Psoas muscle (tissue), 8 donors: ENCODE measurements around the gene NKX1-2. TPM values are rescaled to one million over a fixed set of nuclear protein-coding genes. Genes with fewer than 3 reads are reported as not detected.

Experiments
- ATAC-seq, 4 donors: fragments of 200-7000 bp; cut with Tn5 transposase; one replicate each; pipeline ENCODE4 v1.9.1; 2020; ENCODE audit warnings: moderate library complexity in 3 of 4, mild to moderate bottlenecking in 2 of 4
- DNase-seq, 2 donors: peaks; one replicate each; pipeline ENCODE4 v3.0.0-alpha.2; 2020
- H3K27ac ChIP-seq: fragments of 200-600 bp; one replicate; pipeline ENCODE4 v1.8.0; 2022
- H3K27me3 ChIP-seq, 3 donors: fragments of 200-600 bp in 1 of 3; one replicate each; pipeline versions ENCODE4 v1.6.1 to v1.8.0; 2013 to 2022; ENCODE audit warnings: low read length in 2 of 3, mild to moderate bottlenecking in 2 of 3, moderate library complexity in 1 of 3; ENCODE audit not compliant: insufficient read depth in 3 of 3
- H3K36me3 ChIP-seq, 2 donors: fragments of 200-600 bp in 1 of 2; one replicate each; pipeline versions ENCODE4 v1.6.1 to v1.8.0; 2013 to 2022; ENCODE audit warnings: low read depth in 1 of 2, mild to moderate bottlenecking in 1 of 2, moderate library complexity in 1 of 2; ENCODE audit not compliant: insufficient read depth in 1 of 2
- H3K4me1 ChIP-seq: fragments of 200-600 bp; one replicate; pipeline ENCODE4 v1.8.0; 2022
- H3K4me3 ChIP-seq: fragments of 200-600 bp; one replicate; pipeline ENCODE4 v1.8.0; 2022; ENCODE audit warnings: mild to moderate bottlenecking
- H3K9me3 ChIP-seq: fragments of 200-600 bp; one replicate; pipeline ENCODE4 v1.8.0; 2022
- WGBS, 3 donors: extraction: QIAGEN DNeasy Blood & Tissue Kit; methylation state at CpG; one replicate each; pipeline versions ENCODE4 v1.1.6 to v1.1.7; 2013; 5-methylcytosine and 5-hydroxymethylcytosine counted together
- intact Hi-C, 2 donors: fragments of 100-400 bp; cut with DNase I; formaldehyde crosslinking; loops; one replicate each; pipeline versions ENCODE4 v1.11.0 to v1.14.2; 2022
- polyA plus RNA-seq, 3 donors: library from polyadenylated mRNA; stranded (reverse); fragments of 200-250 nt; gene quantifications; one replicate each; pipeline ENCODE4 v1.2.3, GENCODE V29; 2013
- total RNA-seq, 4 donors: library from RNA; stranded (reverse); fragmentation: NEBNext Ultra II Directional in 2 of 4; extraction: Animal tissue kit (Norgen Biotek cat#: 25700) in 2 of 4; gene quantifications; one replicate each; pipeline versions ENCODE4 v1.2.1 to v1.2.4, GENCODE V29; 2021 to 2023
- TF ChIP-seq, protein P1 (sequence below): fragments of 200-600 bp; IDR thresholded peaks from one replicate; pipeline ENCODE4 v1.8.0; 2022; ENCODE audit warnings: antibody characterized with exemption
- donor health status: healthy with polysubstance abuse.
- donor health status: DM: no; HTN: no; CAD: no; lungs with moderate emphysema.
- donor health status: Bipolar disorder and iron deficiency.
- donor health status: healthy.
- donor health status: DM: yes; HTN: yes; CAD: no.
- donor health status: DM: no; HTN: no; CAD: no.
- donor health status: DM: no; HTN: no; CAD: no.
- donor health status: DM: yes; HTN: yes; CAD: no.

The NKX1-2 gene
- total and polyA plus RNA-seq, 7 donors, result not detected

DNA sequence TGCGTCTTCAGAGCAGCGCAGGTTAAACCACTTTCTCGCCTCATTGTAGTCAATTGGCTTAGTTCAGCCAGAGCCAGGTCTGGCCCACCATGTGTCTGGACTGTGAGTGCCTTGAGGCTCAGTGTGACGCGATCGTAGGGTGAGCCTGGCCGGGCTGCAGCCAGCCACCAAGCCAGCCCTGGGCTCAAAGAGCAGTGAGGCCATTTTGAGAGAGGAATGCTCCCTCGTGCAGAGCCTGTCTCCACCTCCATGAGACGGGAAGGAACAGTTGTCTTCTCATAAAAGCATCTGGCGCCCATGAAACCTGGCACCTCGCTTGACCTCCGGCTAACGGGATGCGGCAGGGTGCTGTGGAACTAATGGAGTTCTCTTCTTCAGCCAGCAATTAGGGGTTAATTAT lies 46.3 kb upstream of the NKX1-2 start:
- intact Hi-C loops, result no loop called here

DNA sequence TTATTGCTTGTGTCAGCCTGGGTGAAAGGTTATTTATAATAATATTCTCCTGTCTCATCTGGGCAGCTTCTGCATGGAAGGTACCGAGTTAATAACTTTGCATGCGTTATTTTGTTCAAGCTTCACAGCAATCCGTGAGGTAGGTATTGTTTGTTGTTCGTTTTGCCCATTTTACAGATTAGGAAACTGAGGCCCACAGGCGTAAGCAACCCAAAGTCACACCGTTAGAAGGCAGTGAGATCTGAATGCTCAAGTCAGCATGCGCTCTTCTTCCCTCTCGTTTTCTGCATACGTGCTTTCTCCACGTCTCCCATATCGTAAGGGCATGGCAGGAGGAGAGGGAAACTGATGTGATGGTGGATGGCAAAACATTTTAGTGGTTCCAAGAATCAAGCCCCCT lies 45.9 kb upstream of the NKX1-2 start:
- Histone ChIP-seq H3K4me3 (no peak overlapping the region), H3K4me1 (no peaks in the 10 kb centered on the region), H3K27ac (no peak overlapping the region), H3K27me3 (no peaks in the 10 kb centered on the region), H3K9me3 (no peaks in the 10 kb centered on the region), H3K36me3 (no peaks in the 10 kb centered on the region)
- intact Hi-C loops, result no loop called here
- TF ChIP-seq, protein P1, sequence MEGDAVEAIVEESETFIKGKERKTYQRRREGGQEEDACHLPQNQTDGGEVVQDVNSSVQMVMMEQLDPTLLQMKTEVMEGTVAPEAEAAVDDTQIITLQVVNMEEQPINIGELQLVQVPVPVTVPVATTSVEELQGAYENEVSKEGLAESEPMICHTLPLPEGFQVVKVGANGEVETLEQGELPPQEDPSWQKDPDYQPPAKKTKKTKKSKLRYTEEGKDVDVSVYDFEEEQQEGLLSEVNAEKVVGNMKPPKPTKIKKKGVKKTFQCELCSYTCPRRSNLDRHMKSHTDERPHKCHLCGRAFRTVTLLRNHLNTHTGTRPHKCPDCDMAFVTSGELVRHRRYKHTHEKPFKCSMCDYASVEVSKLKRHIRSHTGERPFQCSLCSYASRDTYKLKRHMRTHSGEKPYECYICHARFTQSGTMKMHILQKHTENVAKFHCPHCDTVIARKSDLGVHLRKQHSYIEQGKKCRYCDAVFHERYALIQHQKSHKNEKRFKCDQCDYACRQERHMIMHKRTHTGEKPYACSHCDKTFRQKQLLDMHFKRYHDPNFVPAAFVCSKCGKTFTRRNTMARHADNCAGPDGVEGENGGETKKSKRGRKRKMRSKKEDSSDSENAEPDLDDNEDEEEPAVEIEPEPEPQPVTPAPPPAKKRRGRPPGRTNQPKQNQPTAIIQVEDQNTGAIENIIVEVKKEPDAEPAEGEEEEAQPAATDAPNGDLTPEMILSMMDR, result no peak
- ATAC-seq, result no peak
- WGBS, 3 donors, result 93 to 97% (median 97%) methylated on average over 11 of the region's 11 CpGs
- no peak for DNase-seq

More for the DNA sequence above, 46.3 kb upstream of the NKX1-2 start:
- Histone ChIP-seq H3K27me3 (no peaks in the 10 kb centered on the region), H3K36me3 (no peaks in the 10 kb centered on the region), H3K4me1 (no peaks in the 10 kb centered on the region), H3K27ac (no peak overlapping the region), H3K4me3 (no peak overlapping the region), H3K9me3 (no peaks in the 10 kb centered on the region)
- TF ChIP-seq, protein P1, result no peak
- DNase-seq (peak in 1 of 2 donors; percentile 35), ATAC-seq (peak in 3 of 4 donors; percentile 20 to 79 (median 69))
- WGBS, 3 donors, result 59 to 75% (median 73%) methylated on average over 14 of the region's 14 CpGs

DNA sequence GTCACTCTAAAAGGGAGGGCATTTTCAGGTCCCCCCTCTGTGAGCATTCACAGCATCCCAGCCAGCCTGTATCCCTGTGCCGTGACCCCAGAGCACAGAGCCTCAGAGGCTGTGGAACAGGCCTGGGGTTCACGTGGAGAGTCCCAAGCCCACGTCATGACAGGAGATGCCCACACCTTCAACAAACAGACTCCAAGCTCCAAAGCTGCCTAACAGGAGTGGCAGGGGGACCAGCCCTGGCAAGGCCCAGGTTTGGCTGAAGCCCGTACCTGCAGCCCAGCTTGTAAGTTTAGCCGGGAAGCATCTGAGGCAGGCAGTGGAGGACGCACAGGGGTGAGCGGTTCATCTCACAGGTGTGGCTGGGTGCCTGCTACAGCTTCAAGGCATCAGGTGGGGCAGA lies 45.3 kb upstream of the NKX1-2 start:
- intact Hi-C loops, result no loop called here
- 95 to 98% (median 96%) methylated on average over 7 of the region's 7 CpGs for WGBS, 3 donors
- no peaks in the 10 kb centered on the region for H3K36me3 ChIP-seq
- no peaks in the 10 kb centered on the region for H3K4me1 ChIP-seq
- ATAC-seq (no peak), DNase-seq (peak in 1 of 2 donors; percentile 35)
- no peaks in the 10 kb centered on the region for H3K9me3 ChIP-seq
- H3K27me3 ChIP-seq, result no peaks in the 10 kb centered on the region
- TF ChIP-seq, protein P1, result no peak
- H3K4me3 ChIP-seq, result no peak overlapping the region
- H3K27ac ChIP-seq, result no peak overlapping the region

DNA sequence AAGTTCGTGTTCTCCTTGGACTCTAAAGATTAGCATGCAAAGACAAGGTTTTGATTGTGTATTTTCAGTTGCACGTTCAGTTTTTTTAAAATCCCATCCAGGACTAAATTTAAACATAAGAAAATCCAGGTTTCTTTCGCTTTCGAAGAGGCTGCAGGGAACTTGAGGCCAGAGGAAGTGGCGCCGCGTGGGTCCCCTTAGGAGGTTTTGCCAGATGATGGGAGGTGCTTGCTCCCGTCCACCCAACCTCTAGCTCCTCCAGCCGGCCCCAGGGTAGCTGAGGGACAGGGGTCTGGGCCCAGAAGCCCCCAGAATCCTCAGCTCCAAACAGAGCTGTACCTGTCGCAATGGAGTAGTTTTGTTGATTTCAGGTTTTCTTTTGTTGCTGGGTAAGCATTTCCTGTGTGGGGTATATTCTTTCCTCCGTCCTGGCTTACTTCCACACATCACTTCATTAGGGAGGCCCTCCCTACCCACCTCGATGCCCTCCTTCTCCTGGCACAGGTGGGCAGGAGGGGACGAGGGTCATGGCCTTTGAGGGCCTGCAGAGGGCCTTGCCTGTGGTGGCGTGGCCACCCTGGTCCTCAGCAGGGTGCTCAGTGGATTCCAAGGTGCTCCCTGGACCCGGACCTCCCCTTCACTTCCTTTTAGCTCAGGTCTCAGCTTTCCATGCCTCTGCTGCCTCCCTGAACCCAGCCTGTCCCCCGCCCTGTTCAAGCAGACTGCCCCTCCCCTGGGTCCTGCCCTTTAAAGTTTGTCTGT lies 44.4 kb upstream of the NKX1-2 start:
- Histone ChIP-seq H3K4me3 (no peak overlapping the region), H3K27me3 (no peaks in the 10 kb centered on the region), H3K36me3 (no peaks in the 10 kb centered on the region), H3K27ac (no peak overlapping the region), H3K4me1 (no peaks in the 10 kb centered on the region), H3K9me3 (no peaks in the 10 kb centered on the region)
- DNase-seq, result peak in 1 of 2 donors; percentile 46
- no peak for ATAC-seq
- TF ChIP-seq, protein P1, result no peak
- intact Hi-C loops, result no loop called here
- WGBS, 3 donors, result 73 to 80% (median 73%) methylated on average over 16 of the region's 16 CpGs
